CD4-positive, alpha-beta T cell (primary cell): ENCODE measurements around the gene SYNGR4. TPM values are rescaled to one million over a fixed set of nuclear protein-coding genes. Genes with fewer than 3 reads are reported as not detected.

Experiments used
- ATAC-seq: fragments of 200-7000 bp; cut with Tn5 transposase; one replicate; pipeline ENCODE4 v1.10.0; 2022; ENCODE audit warnings: mild to moderate bottlenecking; ENCODE audit not compliant: poor library complexity
- CTCF ChIA-PET: fragments of 350-600 bp; sonication (Branson Sonifier 250); formaldehyde crosslinking; loops from one replicate; lab custom pipeline; 2021; ENCODE audit warnings: antibody characterized with exemption, inconsistent platforms; lab: Charles Lee
- POLR2A ChIA-PET: fragments of 350-600 bp; sonication (Branson Sonifier 250); formaldehyde crosslinking; loops from one replicate; lab custom pipeline; 2021; ENCODE audit warnings: antibody characterized with exemption, inconsistent platforms; lab: Charles Lee
- DNase-seq, 14 experiments: peaks; one replicate each; pipeline ENCODE4 v3.0.0-alpha.2; 2013 to 2020; ENCODE audit warnings: mixed read lengths in 2 of 14
- H3K27ac ChIP-seq, 2 donors: one replicate each; pipeline versions ENCODE4 v1.5.1 to v1.7.0; 2013; ENCODE audit warnings: low read length in 2 of 2, low read depth in 1 of 2, mild to moderate bottlenecking in 1 of 2
- H3K27me3 ChIP-seq, 2 experiments: 1 replicate in 1 of 2; 2 replicates in 1 of 2; pipeline versions ENCODE4 v1.6.1 to v1.7.0; 2013; ENCODE audit warnings: low read length in 2 of 2, control low read depth in 1 of 2, mild to moderate bottlenecking in 1 of 2, moderate library complexity in 1 of 2; ENCODE audit not compliant: insufficient read depth in 2 of 2, control insufficient read depth in 1 of 2
- H3K36me3 ChIP-seq: one replicate; pipeline ENCODE4 v1.6.1; 2013; ENCODE audit warnings: low read length, control low read depth; ENCODE audit not compliant: insufficient read depth
- H3K4me1 ChIP-seq: one replicate; pipeline ENCODE4 v1.6.1; 2013; ENCODE audit warnings: low read length, control low read depth; ENCODE audit not compliant: insufficient read depth
- H3K4me3 ChIP-seq: one replicate; pipeline ENCODE4 v1.5.1; 2013; ENCODE audit warnings: mild to moderate bottlenecking, low read length, moderate library complexity
- H3K9me3 ChIP-seq, 2 experiments: 1 replicate in 1 of 2; 2 replicates in 1 of 2; pipeline versions ENCODE4 v1.6.1 to v1.7.0; 2013; ENCODE audit warnings: low read length in 2 of 2, mild to moderate bottlenecking in 2 of 2, control low read depth in 1 of 2, moderate library complexity in 1 of 2; ENCODE audit not compliant: control insufficient read depth in 1 of 2, insufficient read depth in 1 of 2
- H3K27ac Mint-ChIP-seq: one replicate; pipeline ENCODE4 v1.8.0; 2020; ENCODE audit warnings: mixed read lengths
- H3K27me3 Mint-ChIP-seq: one replicate; pipeline ENCODE4 v1.8.0; 2021; ENCODE audit warnings: mixed read lengths
- H3K36me3 Mint-ChIP-seq: one replicate; pipeline ENCODE4 v1.8.0; 2021; ENCODE audit warnings: low read depth, mixed read lengths
- H3K4me1 Mint-ChIP-seq: one replicate; pipeline ENCODE4 v1.8.0; 2021; ENCODE audit warnings: low read depth, mixed read lengths
- H3K4me3 Mint-ChIP-seq: one replicate; pipeline ENCODE4 v1.8.0; 2020; ENCODE audit warnings: mild to moderate bottlenecking, mixed read lengths
- H3K9me3 Mint-ChIP-seq: one replicate; pipeline ENCODE4 v1.8.0; 2020; ENCODE audit warnings: mixed read lengths
- intact Hi-C, 2 experiments: fragments of 100-400 bp; cut with DNase I in 1 of 2; cut with micrococcal nuclease in 1 of 2; formaldehyde crosslinking; loops; one replicate each; pipeline versions ENCODE4 v1.15.1 to v1.9.0; 2023 to 2025; cut with DNase I, micrococcal nuclease
- total RNA-seq, 174 experiments: library from RNA in 2 of 174; stranded (reverse) in 2 of 174; gene quantifications; one replicate each; pipeline ENCODE4 v1.2.3 and lab custom pipeline; 2021 to 2026
- TF ChIP-seq, protein P1 (sequence below): fragments of 200-600 bp; IDR thresholded peaks from one replicate; pipeline ENCODE4 v1.8.0; 2022; ENCODE audit warnings: antibody characterized with exemption, mild to moderate bottlenecking

The SYNGR4 gene
- total RNA-seq, 2 experiments from 2014 or later = not detected

DNA sequence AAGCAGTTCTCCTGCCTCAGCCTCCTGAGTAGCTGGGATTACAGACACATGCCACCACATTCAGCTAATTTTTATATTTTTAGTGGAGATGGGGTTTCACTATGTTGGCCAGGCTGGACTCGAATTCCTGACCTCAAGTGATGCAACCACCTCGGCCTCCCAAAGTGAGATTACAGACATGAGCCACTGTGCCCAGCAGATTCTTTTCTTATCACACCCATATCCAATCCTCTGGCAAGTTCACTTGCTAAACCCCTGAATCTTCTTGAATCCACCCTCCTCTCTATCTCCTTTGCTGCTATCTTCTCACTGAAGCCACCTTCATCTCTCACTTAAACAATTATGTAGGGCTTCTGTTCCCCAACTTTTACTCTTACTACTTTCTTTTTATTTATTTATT is 18.0 kb upstream of the SYNGR4 start:
- H3K27ac Mint-ChIP-seq = no peak overlapping the region
- Histone ChIP-seq H3K36me3 (peaks cover 4% of the 10 kb centered on the region), H3K27me3 (no peaks in the 10 kb centered on the region), H3K9me3 (no peaks in the 10 kb centered on the region), H3K27ac (no peak overlapping the region), H3K4me1 (peaks cover 3% of the 10 kb centered on the region), H3K4me3 (no peak overlapping the region)
- TF ChIP-seq, protein P1, sequence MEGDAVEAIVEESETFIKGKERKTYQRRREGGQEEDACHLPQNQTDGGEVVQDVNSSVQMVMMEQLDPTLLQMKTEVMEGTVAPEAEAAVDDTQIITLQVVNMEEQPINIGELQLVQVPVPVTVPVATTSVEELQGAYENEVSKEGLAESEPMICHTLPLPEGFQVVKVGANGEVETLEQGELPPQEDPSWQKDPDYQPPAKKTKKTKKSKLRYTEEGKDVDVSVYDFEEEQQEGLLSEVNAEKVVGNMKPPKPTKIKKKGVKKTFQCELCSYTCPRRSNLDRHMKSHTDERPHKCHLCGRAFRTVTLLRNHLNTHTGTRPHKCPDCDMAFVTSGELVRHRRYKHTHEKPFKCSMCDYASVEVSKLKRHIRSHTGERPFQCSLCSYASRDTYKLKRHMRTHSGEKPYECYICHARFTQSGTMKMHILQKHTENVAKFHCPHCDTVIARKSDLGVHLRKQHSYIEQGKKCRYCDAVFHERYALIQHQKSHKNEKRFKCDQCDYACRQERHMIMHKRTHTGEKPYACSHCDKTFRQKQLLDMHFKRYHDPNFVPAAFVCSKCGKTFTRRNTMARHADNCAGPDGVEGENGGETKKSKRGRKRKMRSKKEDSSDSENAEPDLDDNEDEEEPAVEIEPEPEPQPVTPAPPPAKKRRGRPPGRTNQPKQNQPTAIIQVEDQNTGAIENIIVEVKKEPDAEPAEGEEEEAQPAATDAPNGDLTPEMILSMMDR = no peak
- ATAC-seq (no peak), DNase-seq (no peak)
- ChIA-PET CTCF (no interaction called here), POLR2A (no interaction called here)
- intact Hi-C loops = no loop called here
- peaks cover 2% of the 10 kb centered on the region for H3K4me1 Mint-ChIP-seq
- H3K27me3 Mint-ChIP-seq = no peaks in the 10 kb centered on the region
- H3K36me3 Mint-ChIP-seq = peaks cover 12% of the 10 kb centered on the region
- no peaks in the 10 kb centered on the region for H3K9me3 Mint-ChIP-seq
- no peak overlapping the region for H3K4me3 Mint-ChIP-seq

DNA sequence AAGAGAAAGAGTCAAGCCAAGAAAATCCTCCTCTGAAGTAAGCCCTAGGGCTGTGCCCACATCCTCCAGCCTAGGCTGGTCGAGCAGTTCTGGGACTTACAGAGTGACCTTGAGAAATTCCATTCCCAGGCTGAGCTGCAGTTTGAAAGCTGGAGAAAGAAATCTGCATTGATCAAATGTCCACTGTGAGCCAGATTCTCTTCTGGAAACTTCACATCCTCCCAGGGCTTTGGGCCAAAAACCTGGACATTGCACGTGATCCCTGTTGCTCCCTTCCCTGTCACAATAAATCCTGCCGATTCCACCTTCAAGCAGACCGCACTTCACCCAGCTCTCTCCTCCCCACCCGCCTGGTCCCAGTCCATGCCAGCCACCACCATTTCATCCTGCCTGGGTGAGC is 16.1 kb upstream of the SYNGR4 start:
- H3K27ac ChIP-seq = no peak overlapping the region
- H3K27me3 ChIP-seq = no peaks in the 10 kb centered on the region
- Mint-ChIP-seq H3K36me3 (peaks cover 15% of the 10 kb centered on the region), H3K27ac (no peak overlapping the region), H3K9me3 (no peaks in the 10 kb centered on the region), H3K27me3 (no peaks in the 10 kb centered on the region), H3K4me1 (peaks cover 6% of the 10 kb centered on the region), H3K4me3 (no peak overlapping the region)
- intact Hi-C loops = no loop called here
- no peaks in the 10 kb centered on the region for H3K9me3 ChIP-seq
- DNase-seq (no peak), ATAC-seq (no peak)
- peaks cover 5% of the 10 kb centered on the region for H3K4me1 ChIP-seq
- TF ChIP-seq, protein P1 = no peak
- no peak overlapping the region for H3K4me3 ChIP-seq
- CTCF ChIA-PET = interaction anchor here (0.9 kb wide), 1 partner anchor 14 kb away, joined by 3 read pairs; no protein-coding TSS in a partner anchor
- POLR2A ChIA-PET = no interaction called here
- no peaks in the 10 kb centered on the region for H3K36me3 ChIP-seq

DNA sequence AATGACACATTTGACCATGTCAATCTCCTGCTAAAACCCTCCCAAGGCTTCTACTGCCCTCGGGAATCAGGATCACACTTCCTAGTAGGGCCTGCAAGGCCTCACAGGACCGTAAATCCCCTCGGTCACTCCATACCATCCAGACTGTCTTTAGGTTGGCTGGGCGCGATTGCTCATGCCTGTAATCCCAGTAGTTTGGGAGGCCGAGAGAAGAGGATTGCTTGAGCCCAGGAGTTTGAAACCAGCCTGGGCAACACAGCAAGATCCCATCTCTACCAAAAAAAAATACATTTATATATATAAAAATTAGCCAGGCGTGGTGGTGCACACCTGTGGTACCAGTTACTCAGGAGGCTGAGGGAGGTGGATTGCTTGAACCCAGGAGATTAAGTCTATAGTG is 15.4 kb upstream of the SYNGR4 start:
- CTCF ChIA-PET = no interaction called here
- TF ChIP-seq, protein P1 = no peak
- peaks cover 6% of the 10 kb centered on the region for H3K4me1 Mint-ChIP-seq
- no peaks in the 10 kb centered on the region for H3K27me3 Mint-ChIP-seq
- no peaks in the 10 kb centered on the region for H3K9me3 Mint-ChIP-seq
- Histone ChIP-seq H3K27ac (no peak overlapping the region), H3K9me3 (no peaks in the 10 kb centered on the region), H3K36me3 (no peaks in the 10 kb centered on the region), H3K4me1 (peaks cover 5% of the 10 kb centered on the region), H3K4me3 (no peak overlapping the region), H3K27me3 (no peaks in the 10 kb centered on the region)
- no peak for ATAC-seq
- H3K27ac Mint-ChIP-seq = no peak overlapping the region
- DNase-seq = no peak
- POLR2A ChIA-PET = no interaction called here
- H3K36me3 Mint-ChIP-seq = peaks cover 10% of the 10 kb centered on the region
- intact Hi-C loops = no loop called here
- no peak overlapping the region for H3K4me3 Mint-ChIP-seq
